PFSK-1 (cell line): Measurements from ENCODE around the gene USP36.

Experiments used
- POLR2AphosphoS5 ChIP-seq: IDR thresholded peaks from 2 replicates; pipeline ENCODE4 v1.6.1; 2012; ENCODE audit warnings: low read depth, mild to moderate bottlenecking, control low read depth, low read length, moderate library complexity
- TAF1 ChIP-seq: IDR thresholded peaks from 2 replicates; pipeline ENCODE4 v1.6.1; 2012; ENCODE audit warnings: low read length, control low read depth, borderline replicate concordance; ENCODE audit not compliant: insufficient read depth
- TF ChIP-seq, protein P1 (sequence below), 2 experiments: IDR thresholded peaks; 2 replicates each; pipeline versions ENCODE4 v1.6.1 to v1.8.0; 2011 to 2012; ENCODE audit warnings: low read depth in 2 of 2, low read length in 2 of 2, control low read depth in 1 of 2, inconsistent platforms in 1 of 2, mild to moderate bottlenecking in 1 of 2, moderate library complexity in 1 of 2; ENCODE audit not compliant: insufficient read depth in 1 of 2

GRCh38 chr17:78774956-78775571 lies 65.5 kb downstream of the USP36 start:
- no peak for TF ChIP-seq POLR2AphosphoS5
- no peak for TF ChIP-seq TAF1
- TF ChIP-seq, protein P1, sequence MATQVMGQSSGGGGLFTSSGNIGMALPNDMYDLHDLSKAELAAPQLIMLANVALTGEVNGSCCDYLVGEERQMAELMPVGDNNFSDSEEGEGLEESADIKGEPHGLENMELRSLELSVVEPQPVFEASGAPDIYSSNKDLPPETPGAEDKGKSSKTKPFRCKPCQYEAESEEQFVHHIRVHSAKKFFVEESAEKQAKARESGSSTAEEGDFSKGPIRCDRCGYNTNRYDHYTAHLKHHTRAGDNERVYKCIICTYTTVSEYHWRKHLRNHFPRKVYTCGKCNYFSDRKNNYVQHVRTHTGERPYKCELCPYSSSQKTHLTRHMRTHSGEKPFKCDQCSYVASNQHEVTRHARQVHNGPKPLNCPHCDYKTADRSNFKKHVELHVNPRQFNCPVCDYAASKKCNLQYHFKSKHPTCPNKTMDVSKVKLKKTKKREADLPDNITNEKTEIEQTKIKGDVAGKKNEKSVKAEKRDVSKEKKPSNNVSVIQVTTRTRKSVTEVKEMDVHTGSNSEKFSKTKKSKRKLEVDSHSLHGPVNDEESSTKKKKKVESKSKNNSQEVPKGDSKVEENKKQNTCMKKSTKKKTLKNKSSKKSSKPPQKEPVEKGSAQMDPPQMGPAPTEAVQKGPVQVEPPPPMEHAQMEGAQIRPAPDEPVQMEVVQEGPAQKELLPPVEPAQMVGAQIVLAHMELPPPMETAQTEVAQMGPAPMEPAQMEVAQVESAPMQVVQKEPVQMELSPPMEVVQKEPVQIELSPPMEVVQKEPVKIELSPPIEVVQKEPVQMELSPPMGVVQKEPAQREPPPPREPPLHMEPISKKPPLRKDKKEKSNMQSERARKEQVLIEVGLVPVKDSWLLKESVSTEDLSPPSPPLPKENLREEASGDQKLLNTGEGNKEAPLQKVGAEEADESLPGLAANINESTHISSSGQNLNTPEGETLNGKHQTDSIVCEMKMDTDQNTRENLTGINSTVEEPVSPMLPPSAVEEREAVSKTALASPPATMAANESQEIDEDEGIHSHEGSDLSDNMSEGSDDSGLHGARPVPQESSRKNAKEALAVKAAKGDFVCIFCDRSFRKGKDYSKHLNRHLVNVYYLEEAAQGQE (IDR thresholded peaks at IDR 0.05; ENCODE audit: insufficient read depth in 1 of 2, low read depth in 2 of 2, low read length in 2 of 2) = no peak
